ENCODE measurements around the gene PRRT1B. TPM values are rescaled to one million over a fixed set of nuclear protein-coding genes. Genes with fewer than 3 reads are reported as not detected.

The PRRT1B gene
- total and polyA plus RNA-seq, 2 experiments from 2014 or later = 0.24 TPM; not detected in 1

DNA sequence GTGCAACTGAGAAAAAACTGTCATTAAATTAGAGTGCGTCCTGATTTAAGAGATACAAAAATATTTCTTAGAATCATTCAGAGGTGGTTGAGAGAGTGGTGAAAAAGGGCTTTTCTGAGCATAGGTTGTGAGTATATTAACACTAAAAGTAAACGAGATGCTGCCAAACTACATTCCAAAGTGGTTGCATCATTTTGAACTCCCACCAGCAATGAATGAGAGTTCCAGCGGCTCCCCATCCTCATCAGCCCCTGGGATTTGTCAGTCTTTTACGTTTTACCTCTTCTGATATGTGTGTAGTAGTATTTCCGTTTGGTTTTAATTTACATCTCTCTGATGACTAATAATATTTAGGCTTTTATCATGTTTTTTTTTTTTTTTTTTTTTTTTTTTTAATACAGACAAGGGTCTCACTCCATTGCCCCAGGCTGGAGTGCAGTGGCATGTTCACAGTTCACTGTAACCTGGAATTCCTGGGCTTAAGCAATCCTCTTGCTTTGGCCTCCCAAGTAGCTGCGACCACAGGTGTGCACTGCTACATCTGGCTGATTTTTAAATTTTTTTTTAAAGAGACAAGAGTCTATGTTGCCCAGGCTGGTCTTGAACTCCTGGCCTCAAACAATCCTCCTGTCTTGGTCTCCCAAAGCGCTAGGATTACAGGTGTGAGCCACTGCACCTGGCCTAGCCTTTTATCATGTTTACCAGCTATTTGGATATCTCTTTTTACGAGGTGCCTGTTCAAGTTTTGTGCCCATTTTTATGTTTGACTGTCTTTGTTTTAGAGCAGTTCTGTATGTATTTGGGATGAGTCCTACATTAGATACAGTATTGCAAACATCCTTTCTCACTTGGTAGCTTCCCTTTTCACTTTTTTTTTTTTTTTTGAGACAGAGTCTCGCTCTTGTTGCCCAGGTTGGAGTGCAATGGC, 17.0 kb downstream of the PRRT1B start:
- H3F3A ChIP-seq (replicated peaks; ENCODE audit: low read depth) = no peaks in the 10 kb centered on the region
- no peaks in the 10 kb centered on the region for H3K79me2 ChIP-seq (replicated peaks; ENCODE audit: insufficient read depth)
- Mint-ChIP-seq H3K9me3 (peaks cover 58% of the 10 kb centered on the region), H3K27ac (no peak overlapping the region; the same call in 1 of the 2 replicates), H3K27me3 (ENCODE audit: insufficient read depth, low read depth, poor library complexity) (peaks cover 8% of the 10 kb centered on the region), H3K4me1 (peaks cover 5% of the 10 kb centered on the region; the same call in 2 of the 3 replicates), H3K4me3 (no peak overlapping the region; the same call in 2 of the 3 replicates), H3K36me3 (ENCODE audit: low read depth) (peaks cover 28% of the 10 kb centered on the region; the same call in 2 of the 3 replicates)
- H3K4me2 ChIP-seq = 0 out of 2 replicates have a peak overlapping the region, but pooled peaks have one; percentile 34
- H3K27ac ChIP-seq (ENCODE audit: low read depth) = 0 out of 2 replicates have a peak overlapping the region, but pooled peaks have one; percentile 53
- H3K9me2 ChIP-seq (ENCODE audit: insufficient read depth) = no peaks in the 10 kb centered on the region
- H3K4me3 ChIP-seq = no peak overlapping the region
- TF ChIP-seq NANOG (IDR thresholded peaks at IDR 0.05; ENCODE audit: borderline replicate concordance) = no peak
- no peak for TF ChIP-seq EZH2phosphoT487 (IDR thresholded peaks at IDR 0.05; ENCODE audit: unreplicated experiment)
- no peak for TF ChIP-seq POLR2AphosphoS5 (IDR thresholded peaks at IDR 0.05; ENCODE audit: low read depth)
- no peak for TF ChIP-seq ZNF331 (CRISPR knock-in tag; IDR thresholded peaks at IDR 0.05; ENCODE audit: low read depth)
- peak; percentile 58 for DNase-seq (ENCODE audit: low spot score)
- no peaks in the 10 kb centered on the region for H3K27me3 ChIP-seq (ENCODE audit: insufficient read depth)
- no peaks in the 10 kb centered on the region for H3K36me3 ChIP-seq (ENCODE audit: insufficient read depth)
- no peaks in the 10 kb centered on the region for H4K20me1 ChIP-seq (replicated peaks; ENCODE audit: insufficient read depth)
- peaks cover 3% of the 10 kb centered on the region for H3K4me1 ChIP-seq (ENCODE audit: insufficient read depth)
- ATAC-seq = peak; percentile 46; the same call in 2 of the 3 replicates
- H2AFZ ChIP-seq = no peak overlapping the region

DNA sequence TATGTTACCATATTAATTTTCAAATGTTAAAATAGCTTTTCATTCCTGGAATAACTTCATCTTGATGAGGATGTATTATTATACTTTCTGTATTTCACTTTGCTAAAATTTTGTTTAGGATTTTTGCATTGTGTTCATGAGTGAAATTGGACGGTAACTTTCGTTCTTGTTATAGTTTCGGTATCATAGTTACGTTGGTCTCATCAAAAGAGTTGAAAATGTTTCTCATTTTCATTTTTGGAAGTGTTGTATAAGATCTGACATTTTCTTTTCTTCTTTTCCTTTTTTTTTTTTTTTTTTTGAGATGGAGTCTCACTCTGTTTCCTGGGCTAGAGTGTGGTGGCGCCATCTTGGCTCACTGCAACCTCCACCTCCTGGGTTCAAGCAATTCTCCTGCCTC, 20.0 kb downstream of the PRRT1B start:
- Mint-ChIP-seq H3K27ac (no peak overlapping the region), H3K4me1 (peaks cover 5% of the 10 kb centered on the region; the same call in 2 of the 3 replicates), H3K27me3 (ENCODE audit: insufficient read depth, low read depth, poor library complexity) (peaks cover 10% of the 10 kb centered on the region), H3K36me3 (ENCODE audit: low read depth) (peaks cover 36% of the 10 kb centered on the region), H3K9me3 (peaks cover 65% of the 10 kb centered on the region), H3K4me3 (no peak overlapping the region)
- H3K79me2 ChIP-seq (replicated peaks; ENCODE audit: insufficient read depth) = no peaks in the 10 kb centered on the region
- DNase-seq (ENCODE audit: low spot score) (no peak), ATAC-seq (no peak)
- no peaks in the 10 kb centered on the region for H3F3A ChIP-seq (replicated peaks; ENCODE audit: low read depth)
- no peak overlapping the region for H3K4me2 ChIP-seq
- H3K4me1 ChIP-seq (ENCODE audit: insufficient read depth) = peaks cover 3% of the 10 kb centered on the region
- H4K20me1 ChIP-seq (replicated peaks; ENCODE audit: insufficient read depth) = no peaks in the 10 kb centered on the region
- H3K27ac ChIP-seq (ENCODE audit: low read depth) = no peak overlapping the region
- no peaks in the 10 kb centered on the region for H3K27me3 ChIP-seq (ENCODE audit: insufficient read depth)
- H3K9me2 ChIP-seq (ENCODE audit: insufficient read depth) = no peaks in the 10 kb centered on the region
- no peak overlapping the region for H3K4me3 ChIP-seq
- H2AFZ ChIP-seq = no peak overlapping the region
- H3K36me3 ChIP-seq (ENCODE audit: insufficient read depth) = no peaks in the 10 kb centered on the region
- TF ChIP-seq ZNF114 (CRISPR knock-in tag; IDR thresholded peaks at IDR 0.05) (no peak), EZH2phosphoT487 (IDR thresholded peaks at IDR 0.05; ENCODE audit: unreplicated experiment) (no peak), POLR2AphosphoS5 (IDR thresholded peaks at IDR 0.05; ENCODE audit: low read depth) (no peak), NANOG (IDR thresholded peaks at IDR 0.05; ENCODE audit: borderline replicate concordance) (no peak)
- TF ChIP-seq, protein P1, sequence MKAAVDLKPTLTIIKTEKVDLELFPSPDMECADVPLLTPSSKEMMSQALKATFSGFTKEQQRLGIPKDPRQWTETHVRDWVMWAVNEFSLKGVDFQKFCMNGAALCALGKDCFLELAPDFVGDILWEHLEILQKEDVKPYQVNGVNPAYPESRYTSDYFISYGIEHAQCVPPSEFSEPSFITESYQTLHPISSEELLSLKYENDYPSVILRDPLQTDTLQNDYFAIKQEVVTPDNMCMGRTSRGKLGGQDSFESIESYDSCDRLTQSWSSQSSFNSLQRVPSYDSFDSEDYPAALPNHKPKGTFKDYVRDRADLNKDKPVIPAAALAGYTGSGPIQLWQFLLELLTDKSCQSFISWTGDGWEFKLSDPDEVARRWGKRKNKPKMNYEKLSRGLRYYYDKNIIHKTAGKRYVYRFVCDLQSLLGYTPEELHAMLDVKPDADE (IDR thresholded peaks at IDR 0.05) = no peak
- TF ChIP-seq, protein P2, sequence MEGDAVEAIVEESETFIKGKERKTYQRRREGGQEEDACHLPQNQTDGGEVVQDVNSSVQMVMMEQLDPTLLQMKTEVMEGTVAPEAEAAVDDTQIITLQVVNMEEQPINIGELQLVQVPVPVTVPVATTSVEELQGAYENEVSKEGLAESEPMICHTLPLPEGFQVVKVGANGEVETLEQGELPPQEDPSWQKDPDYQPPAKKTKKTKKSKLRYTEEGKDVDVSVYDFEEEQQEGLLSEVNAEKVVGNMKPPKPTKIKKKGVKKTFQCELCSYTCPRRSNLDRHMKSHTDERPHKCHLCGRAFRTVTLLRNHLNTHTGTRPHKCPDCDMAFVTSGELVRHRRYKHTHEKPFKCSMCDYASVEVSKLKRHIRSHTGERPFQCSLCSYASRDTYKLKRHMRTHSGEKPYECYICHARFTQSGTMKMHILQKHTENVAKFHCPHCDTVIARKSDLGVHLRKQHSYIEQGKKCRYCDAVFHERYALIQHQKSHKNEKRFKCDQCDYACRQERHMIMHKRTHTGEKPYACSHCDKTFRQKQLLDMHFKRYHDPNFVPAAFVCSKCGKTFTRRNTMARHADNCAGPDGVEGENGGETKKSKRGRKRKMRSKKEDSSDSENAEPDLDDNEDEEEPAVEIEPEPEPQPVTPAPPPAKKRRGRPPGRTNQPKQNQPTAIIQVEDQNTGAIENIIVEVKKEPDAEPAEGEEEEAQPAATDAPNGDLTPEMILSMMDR (conservative IDR thresholded peaks at IDR 0.05; ENCODE audit: low read depth in 2 of 2) = no peak
- TF ChIP-seq, protein P3, sequence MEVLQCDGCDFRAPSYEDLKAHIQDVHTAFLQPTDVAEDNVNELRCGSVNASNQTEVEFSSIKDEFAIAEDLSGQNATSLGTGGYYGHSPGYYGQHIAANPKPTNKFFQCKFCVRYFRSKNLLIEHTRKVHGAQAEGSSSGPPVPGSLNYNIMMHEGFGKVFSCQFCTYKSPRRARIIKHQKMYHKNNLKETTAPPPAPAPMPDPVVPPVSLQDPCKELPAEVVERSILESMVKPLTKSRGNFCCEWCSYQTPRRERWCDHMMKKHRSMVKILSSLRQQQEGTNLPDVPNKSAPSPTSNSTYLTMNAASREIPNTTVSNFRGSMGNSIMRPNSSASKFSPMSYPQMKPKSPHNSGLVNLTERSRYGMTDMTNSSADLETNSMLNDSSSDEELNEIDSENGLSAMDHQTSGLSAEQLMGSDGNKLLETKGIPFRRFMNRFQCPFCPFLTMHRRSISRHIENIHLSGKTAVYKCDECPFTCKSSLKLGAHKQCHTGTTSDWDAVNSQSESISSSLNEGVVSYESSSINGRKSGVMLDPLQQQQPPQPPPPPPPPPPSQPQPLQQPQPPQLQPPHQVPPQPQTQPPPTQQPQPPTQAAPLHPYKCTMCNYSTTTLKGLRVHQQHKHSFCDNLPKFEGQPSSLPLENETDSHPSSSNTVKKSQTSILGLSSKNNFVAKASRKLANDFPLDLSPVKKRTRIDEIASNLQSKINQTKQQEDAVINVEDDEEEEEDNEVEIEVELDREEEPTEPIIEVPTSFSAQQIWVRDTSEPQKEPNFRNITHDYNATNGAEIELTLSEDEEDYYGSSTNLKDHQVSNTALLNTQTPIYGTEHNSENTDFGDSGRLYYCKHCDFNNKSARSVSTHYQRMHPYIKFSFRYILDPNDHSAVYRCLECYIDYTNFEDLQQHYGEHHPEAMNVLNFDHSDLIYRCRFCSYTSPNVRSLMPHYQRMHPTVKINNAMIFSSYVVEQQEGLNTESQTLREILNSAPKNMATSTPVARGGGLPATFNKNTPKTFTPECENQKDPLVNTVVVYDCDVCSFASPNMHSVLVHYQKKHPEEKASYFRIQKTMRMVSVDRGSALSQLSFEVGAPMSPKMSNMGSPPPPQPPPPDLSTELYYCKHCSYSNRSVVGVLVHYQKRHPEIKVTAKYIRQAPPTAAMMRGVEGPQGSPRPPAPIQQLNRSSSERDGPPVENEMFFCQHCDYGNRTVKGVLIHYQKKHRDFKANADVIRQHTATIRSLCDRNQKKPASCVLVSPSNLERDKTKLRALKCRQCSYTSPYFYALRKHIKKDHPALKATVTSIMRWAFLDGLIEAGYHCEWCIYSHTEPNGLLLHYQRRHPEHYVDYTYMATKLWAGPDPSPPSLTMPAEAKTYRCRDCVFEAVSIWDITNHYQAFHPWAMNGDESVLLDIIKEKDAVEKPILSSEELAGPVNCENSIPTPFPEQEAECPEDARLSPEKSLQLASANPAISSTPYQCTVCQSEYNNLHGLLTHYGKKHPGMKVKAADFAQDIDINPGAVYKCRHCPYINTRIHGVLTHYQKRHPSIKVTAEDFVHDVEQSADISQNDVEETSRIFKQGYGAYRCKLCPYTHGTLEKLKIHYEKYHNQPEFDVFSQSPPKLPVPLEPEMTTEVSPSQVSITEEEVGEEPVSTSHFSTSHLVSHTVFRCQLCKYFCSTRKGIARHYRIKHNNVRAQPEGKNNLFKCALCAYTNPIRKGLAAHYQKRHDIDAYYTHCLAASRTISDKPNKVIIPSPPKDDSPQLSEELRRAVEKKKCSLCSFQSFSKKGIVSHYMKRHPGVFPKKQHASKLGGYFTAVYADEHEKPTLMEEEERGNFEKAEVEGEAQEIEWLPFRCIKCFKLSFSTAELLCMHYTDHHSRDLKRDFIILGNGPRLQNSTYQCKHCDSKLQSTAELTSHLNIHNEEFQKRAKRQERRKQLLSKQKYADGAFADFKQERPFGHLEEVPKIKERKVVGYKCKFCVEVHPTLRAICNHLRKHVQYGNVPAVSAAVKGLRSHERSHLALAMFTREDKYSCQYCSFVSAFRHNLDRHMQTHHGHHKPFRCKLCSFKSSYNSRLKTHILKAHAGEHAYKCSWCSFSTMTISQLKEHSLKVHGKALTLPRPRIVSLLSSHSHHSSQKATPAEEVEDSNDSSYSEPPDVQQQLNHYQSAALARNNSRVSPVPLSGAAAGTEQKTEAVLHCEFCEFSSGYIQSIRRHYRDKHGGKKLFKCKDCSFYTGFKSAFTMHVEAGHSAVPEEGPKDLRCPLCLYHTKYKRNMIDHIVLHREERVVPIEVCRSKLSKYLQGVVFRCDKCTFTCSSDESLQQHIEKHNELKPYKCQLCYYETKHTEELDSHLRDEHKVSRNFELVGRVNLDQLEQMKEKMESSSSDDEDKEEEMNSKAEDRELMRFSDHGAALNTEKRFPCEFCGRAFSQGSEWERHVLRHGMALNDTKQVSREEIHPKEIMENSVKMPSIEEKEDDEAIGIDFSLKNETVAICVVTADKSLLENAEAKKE (CRISPR knock-in tag; IDR thresholded peaks at IDR 0.05) = no peak

Measured in GM23338 (cell line).